Liver (tissue), 9 donors: ENCODE measurements around the gene IGFL4. TPM values are rescaled to one million over a fixed set of nuclear protein-coding genes. Genes with fewer than 3 reads are reported as not detected.

Source experiments
- DNase-seq: peaks from one replicate; pipeline ENCODE4 v3.0.0-alpha.2; 2017; ENCODE audit warnings: low spot score
- H3K27ac ChIP-seq, 2 donors: one replicate each; pipeline ENCODE4 v1.7.0; 2013; ENCODE audit warnings: inconsistent platforms in 2 of 2, low read length in 2 of 2, control low read depth in 1 of 2, low read depth in 1 of 2, mild to moderate bottlenecking in 1 of 2
- H3K27me3 ChIP-seq, 4 donors: one replicate each; pipeline versions ENCODE4 v1.6.1 to v1.7.0; 2013; ENCODE audit warnings: low read length in 3 of 4, inconsistent platforms in 1 of 4, mild to moderate bottlenecking in 1 of 4, moderate library complexity in 1 of 4; ENCODE audit not compliant: control insufficient read depth in 4 of 4, insufficient read depth in 4 of 4
- H3K36me3 ChIP-seq, 4 donors: one replicate each; pipeline versions ENCODE4 v1.6.1 to v1.7.0; 2013; ENCODE audit warnings: low read length in 3 of 4, mild to moderate bottlenecking in 3 of 4, low read depth in 1 of 4, moderate library complexity in 1 of 4; ENCODE audit not compliant: control insufficient read depth in 4 of 4, insufficient read depth in 3 of 4
- H3K4me1 ChIP-seq, 4 donors: one replicate each; pipeline versions ENCODE4 v1.6.1 to v1.7.0; 2013; ENCODE audit warnings: low read length in 3 of 4, mild to moderate bottlenecking in 3 of 4, moderate library complexity in 1 of 4; ENCODE audit not compliant: control insufficient read depth in 4 of 4, insufficient read depth in 4 of 4
- H3K4me3 ChIP-seq, 3 donors: one replicate each; pipeline versions ENCODE4 v1.6.1 to v1.7.0; 2013; ENCODE audit warnings: low read length in 3 of 3, control low read depth in 1 of 3, low read depth in 1 of 3, mild to moderate bottlenecking in 1 of 3
- H3K9ac ChIP-seq, 2 donors: one replicate each; pipeline ENCODE4 v1.7.0; 2013; ENCODE audit warnings: low read length in 2 of 2, mild to moderate bottlenecking in 2 of 2, moderate library complexity in 2 of 2, control low read depth in 1 of 2, low read depth in 1 of 2
- H3K9me3 ChIP-seq, 4 donors: one replicate each; pipeline versions ENCODE4 v1.6.1 to v1.7.0; 2013; ENCODE audit warnings: low read length in 3 of 4; ENCODE audit not compliant: control insufficient read depth in 4 of 4
- ATF3 ChIP-seq: IDR thresholded peaks from 2 replicates; pipeline ENCODE4 v1.6.1; 2016; ENCODE audit warnings: antibody characterized with exemption
- CTCF ChIP-seq: fragments of 150-350 bp; IDR thresholded peaks from 2 replicates; pipeline ENCODE4 v1.5.1; 2017; ENCODE audit warnings: improper control_type of control experiment, low read depth, low read length; ENCODE audit not compliant: missing input control
- EGR1 ChIP-seq, 2 donors: IDR thresholded peaks; 2 replicates each; pipeline ENCODE4 v1.6.1; 2016 to 2018; ENCODE audit warnings: antibody characterized with exemption in 2 of 2, low read depth in 2 of 2
- FOXA1 ChIP-seq: IDR thresholded peaks from 2 replicates; pipeline ENCODE4 v1.6.1; 2016; ENCODE audit warnings: antibody characterized with exemption
- FOXA2 ChIP-seq: IDR thresholded peaks from 2 replicates; pipeline ENCODE4 v1.6.1; 2016; ENCODE audit warnings: antibody characterized with exemption
- GABPA ChIP-seq, 2 donors: IDR thresholded peaks in 1 of 2; conservative IDR thresholded peaks in 1 of 2; 2 replicates each; pipeline ENCODE4 v1.6.1; 2016; ENCODE audit warnings: antibody characterized with exemption in 2 of 2, mild to moderate bottlenecking in 1 of 2, moderate library complexity in 1 of 2
- HNF4A ChIP-seq, 2 donors: conservative IDR thresholded peaks; 2 replicates each; pipeline ENCODE4 v1.6.1; 2016; ENCODE audit warnings: antibody characterized with exemption in 2 of 2, mild to moderate bottlenecking in 2 of 2
- HNF4G ChIP-seq: IDR thresholded peaks from 2 replicates; pipeline ENCODE4 v1.6.1; 2016; ENCODE audit warnings: antibody characterized with exemption
- JUND ChIP-seq, 2 donors: IDR thresholded peaks; 2 replicates each; pipeline ENCODE4 v1.6.1; 2016; ENCODE audit warnings: antibody characterized with exemption in 2 of 2
- MAX ChIP-seq: IDR thresholded peaks from 2 replicates; pipeline ENCODE4 v1.6.1; 2016; ENCODE audit warnings: antibody characterized with exemption
- NR2F2 ChIP-seq: IDR thresholded peaks from 2 replicates; pipeline ENCODE4 v1.6.1; 2016; ENCODE audit warnings: antibody characterized with exemption
- RAD21 ChIP-seq, 2 donors: IDR thresholded peaks; 2 replicates each; pipeline ENCODE4 v1.6.1; 2016; ENCODE audit warnings: antibody characterized with exemption in 2 of 2, mild to moderate bottlenecking in 2 of 2
- REST ChIP-seq: IDR thresholded peaks from 2 replicates; pipeline ENCODE4 v1.6.1; 2016; ENCODE audit warnings: antibody characterized with exemption, mild to moderate bottlenecking
- RXRA ChIP-seq, 2 donors: IDR thresholded peaks; 2 replicates each; pipeline ENCODE4 v1.6.1; 2017 to 2018; ENCODE audit warnings: antibody characterized with exemption in 2 of 2, mild to moderate bottlenecking in 1 of 2
- TAF1 ChIP-seq: conservative IDR thresholded peaks from 2 replicates; pipeline ENCODE4 v1.6.1; 2016; ENCODE audit warnings: antibody characterized with exemption, mild to moderate bottlenecking
- YY1 ChIP-seq: IDR thresholded peaks from 2 replicates; pipeline ENCODE4 v1.6.1; 2016; ENCODE audit warnings: antibody characterized with exemption, mild to moderate bottlenecking
- ZBTB33 ChIP-seq: IDR thresholded peaks from 2 replicates; pipeline ENCODE4 v1.6.1; 2016; ENCODE audit warnings: antibody characterized with exemption
- WGBS: extraction: QIAGEN DNeasy Blood & Tissue Kit; methylation state at CpG from one replicate; pipeline ENCODE4 v1.1.7; 2013; 5-methylcytosine and 5-hydroxymethylcytosine counted together
- polyA plus RNA-seq, 2 donors: library from polyadenylated mRNA; stranded (reverse) in 1 of 2; unstranded in 1 of 2; fragments of 200-250 nt in 1 of 2; fragments of >200 nt in 1 of 2; fragmentation: Nextera tagmentation in 1 of 2; extraction: Ambion mirVana in 1 of 2; gene quantifications; one replicate each; pipeline versions ENCODE4 v1.2.1 to v1.2.3, GENCODE V29; 2013 to 2015
- total RNA-seq, 2 donors: library from RNA; depleted of rRNA; stranded (reverse); fragments of >200 nt; gene quantifications; one replicate each; pipeline ENCODE4 v1.2.3, GENCODE V29; 2014
- donor health status: healthy.
- donor health status: healthy.
- donor health status: healthy.
- donor health status: healthy.
- donor health status: healthy.

The IGFL4 gene
- not detected for total RNA-seq
- not detected for polyA plus RNA-seq

GRCh38 chr19:46040952-46041500 is at the start of gene IGFL4:
IGFL4 (minus strand) TSS chr19:46041002; CDS start chr19:46040962, 40 bp downstream.
- peaks cover 0 to 8% (median 1%) of the 10 kb centered on the region in 4 donors for H3K27me3 ChIP-seq
- no peak within 1 kb of the TSS for H3K9ac ChIP-seq
- 58% methylated on average over 7 of the region's 7 CpGs for WGBS
- TF ChIP-seq HNF4G (no peak), CTCF (no peak), YY1 (no peak), EGR1 (IDR thresholded peaks at IDR 0.05; ENCODE audit: low read depth in 2 of 2) (no peak)
- no peaks in the 10 kb centered on the region for H3K4me1 ChIP-seq
- H3K4me3 ChIP-seq = no peak within 1 kb of the TSS
- DNase-seq = no peak
- H3K27ac ChIP-seq = no peak within 1 kb of the TSS
- H3K9me3 ChIP-seq = peaks cover 2 to 5% (median 3%) of the 10 kb centered on the region in 4 donors
- no peaks in the 10 kb centered on the region for H3K36me3 ChIP-seq

- no peaks in the 10 kb centered on the region for H3K36me3 ChIP-seq
- H3K9me3 ChIP-seq = peaks cover 0 to 2% (median 0%) of the 10 kb centered on the region in 4 donors
- 89% methylated on average over 5 of the region's 5 CpGs for WGBS
- TF ChIP-seq FOXA1 (no peak), ZBTB33 (no peak), FOXA2 (no peak), REST (no peak), NR2F2 (no peak), ATF3 (no peak), RAD21 (IDR thresholded peaks at IDR 0.05) (no peak), GABPA (IDR thresholded peaks at IDR 0.05 in 1 of 2, conservative IDR thresholded peaks at IDR 0.05 in 1 of 2) (no peak), TAF1 (no peak), RXRA (IDR thresholded peaks at IDR 0.05) (no peak), MAX (no peak), HNF4A (conservative IDR thresholded peaks at IDR 0.05) (no peak), EGR1 (IDR thresholded peaks at IDR 0.05; ENCODE audit: low read depth in 2 of 2) (no peak), JUND (IDR thresholded peaks at IDR 0.05) (no peak), HNF4G (no peak), CTCF (no peak)
- no peak overlapping the region for H3K27ac ChIP-seq
- no peak for DNase-seq
- H3K27me3 ChIP-seq = no peaks in the 10 kb centered on the region
- no peak overlapping the region for H3K9ac ChIP-seq
- H3K4me1 ChIP-seq = no peaks in the 10 kb centered on the region
- H3K4me3 ChIP-seq = no peak overlapping the region
These were observed 49.6 kb upstream of the IGFL4 start for GRCh38 chr19:46090444-46090843.
